Astrocyte (in vitro differentiated cells and primary cell): ENCODE results near the gene TENM3. TPM values are rescaled to one million over a fixed set of nuclear protein-coding genes. Genes with fewer than 3 reads are reported as not detected.

Experiments
- DNase-seq: peaks from one replicate; pipeline ENCODE4 v3.0.0-alpha.2; 2010; ENCODE audit warnings: low read depth
- FAIRE-seq: peaks from 2 replicates; lab custom pipeline; 2011; peaks lifted over from hg19 to GRCh38; lab: Jason Lieb, UNC
- H2AFZ ChIP-seq: 2 replicates; pipeline ENCODE4 v1.6.0; 2012; ENCODE audit warnings: low read depth, low read length, inconsistent platforms
- H3K27ac ChIP-seq: 2 replicates; pipeline ENCODE4 v1.5.1; 2011; ENCODE audit warnings: low read depth, low read length, inconsistent platforms
- H3K27me3 ChIP-seq: 2 replicates; pipeline ENCODE4 v1.6.0; 2011; ENCODE audit warnings: low read length, inconsistent platforms; ENCODE audit not compliant: insufficient read depth
- H3K36me3 ChIP-seq: 2 replicates; pipeline ENCODE4 v1.5.1; 2011; ENCODE audit warnings: low read length, inconsistent platforms; ENCODE audit not compliant: insufficient read depth
- H3K4me1 ChIP-seq: 2 replicates; pipeline ENCODE4 v1.5.1; 2011; ENCODE audit warnings: low read length, inconsistent platforms; ENCODE audit not compliant: insufficient read depth
- H3K4me2 ChIP-seq: 2 replicates; pipeline ENCODE4 v1.6.0; 2012; ENCODE audit warnings: low read length, inconsistent platforms
- H3K4me3 ChIP-seq: 2 replicates; pipeline ENCODE4 v1.5.1; 2011; ENCODE audit warnings: low read depth, mild to moderate bottlenecking, low read length, inconsistent platforms; ENCODE audit not compliant: insufficient read depth
- H3K79me2 ChIP-seq: 2 replicates; pipeline ENCODE4 v1.6.0; 2012; ENCODE audit warnings: mild to moderate bottlenecking, low read length, inconsistent platforms; ENCODE audit not compliant: insufficient read depth
- H3K9ac ChIP-seq: 2 replicates; pipeline ENCODE4 v1.6.0; 2012; ENCODE audit warnings: mild to moderate bottlenecking, low read length, inconsistent platforms
- H3K9me3 ChIP-seq: 2 replicates; pipeline ENCODE4 v1.5.1; 2012; ENCODE audit warnings: low read depth, mild to moderate bottlenecking, low read length, inconsistent platforms; ENCODE audit not compliant: insufficient read depth
- H4K20me1 ChIP-seq: 2 replicates; pipeline ENCODE4 v1.6.0; 2012; ENCODE audit warnings: low read length, inconsistent platforms; ENCODE audit not compliant: insufficient read depth
- H3K27ac Mint-ChIP-seq: one replicate; pipeline ENCODE4 v1.8.0; 2021; ENCODE audit warnings: mild to moderate bottlenecking, mixed read lengths; ENCODE audit not compliant: unreplicated experiment
- H3K27me3 Mint-ChIP-seq: one replicate; pipeline ENCODE4 v1.8.0; 2021; ENCODE audit warnings: low read depth, mixed read lengths; ENCODE audit not compliant: unreplicated experiment
- H3K36me3 Mint-ChIP-seq: one replicate; pipeline ENCODE4 v1.8.0; 2021; ENCODE audit warnings: low read depth, mixed read lengths; ENCODE audit not compliant: unreplicated experiment
- H3K4me1 Mint-ChIP-seq: one replicate; pipeline ENCODE4 v1.8.0; 2021; ENCODE audit warnings: low read depth, mixed read lengths; ENCODE audit not compliant: unreplicated experiment
- H3K4me3 Mint-ChIP-seq: one replicate; pipeline ENCODE4 v1.8.0; 2021; ENCODE audit warnings: mild to moderate bottlenecking, moderate library complexity, mixed read lengths; ENCODE audit not compliant: unreplicated experiment
- H3K9me3 Mint-ChIP-seq: one replicate; pipeline ENCODE4 v1.8.0; 2021; ENCODE audit warnings: mild to moderate bottlenecking, mixed read lengths; ENCODE audit not compliant: unreplicated experiment
- EZH2 ChIP-seq: IDR thresholded peaks from 2 replicates; pipeline ENCODE4 v1.6.1; 2012; ENCODE audit warnings: mild to moderate bottlenecking, low read length, inconsistent platforms; ENCODE audit not compliant: insufficient read depth
- total RNA-seq: library from RNA; stranded (reverse); gene quantifications from 2 replicates; pipeline ENCODE4 v1.2.1, GENCODE V29; 2021
- TF ChIP-seq, protein P1 (sequence below): IDR thresholded peaks from 2 replicates; pipeline ENCODE4 v1.5.1; 2011; ENCODE audit warnings: low read depth, mild to moderate bottlenecking, inconsistent platforms, low read length, moderate library complexity; ENCODE audit not compliant: insufficient read depth

TENM3 gene
- total RNA-seq, 1 donor from 2014 or later: 127 TPM

DNA sequence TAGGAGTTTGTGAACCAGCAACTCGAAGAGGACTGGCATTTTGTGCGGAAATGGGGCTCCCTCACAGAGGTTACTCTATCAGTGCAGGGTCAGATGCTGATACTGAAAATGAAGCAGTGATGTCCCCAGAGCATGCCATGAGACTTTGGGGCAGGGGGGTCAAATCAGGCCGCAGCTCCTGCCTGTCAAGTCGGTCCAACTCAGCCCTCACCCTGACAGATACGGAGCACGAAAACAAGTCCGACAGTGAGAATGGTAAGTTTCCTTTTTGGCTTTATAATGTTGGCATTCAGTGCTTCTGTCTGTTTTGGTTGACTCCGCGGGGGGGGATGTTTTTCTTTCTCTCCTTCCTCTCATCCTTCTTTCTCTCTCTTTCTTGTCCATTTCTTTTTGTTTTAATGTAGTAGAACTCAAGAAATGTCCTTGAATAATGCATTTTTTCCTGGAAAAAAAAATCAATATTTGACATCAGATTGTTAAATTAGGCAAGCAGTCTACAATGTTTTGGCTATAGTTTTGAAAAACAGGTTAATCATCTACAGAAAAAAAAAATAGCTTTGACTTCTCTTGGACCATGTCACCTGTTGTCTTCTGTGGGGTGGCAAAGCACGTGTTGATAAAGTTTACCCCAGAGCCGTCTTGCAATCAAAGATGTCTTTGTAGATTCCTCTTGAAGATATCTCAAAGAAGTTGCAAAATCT, 103.6 kb downstream of the TENM3 start:
- H3K4me1 Mint-ChIP-seq: peaks cover 4% of the 10 kb centered on the region
- H3K9me3 ChIP-seq: no peaks in the 10 kb centered on the region
- H3K9ac ChIP-seq: no peak overlapping the region
- no peak overlapping the region for H3K4me2 ChIP-seq
- no peaks in the 10 kb centered on the region for H3K9me3 Mint-ChIP-seq
- no peaks in the 10 kb centered on the region for H3K27me3 ChIP-seq
- peaks cover 2% of the 10 kb centered on the region for H3K36me3 ChIP-seq
- FAIRE-seq: no peak
- no peak overlapping the region for H3K27ac ChIP-seq
- no peak for DNase-seq
- no peaks in the 10 kb centered on the region for H4K20me1 ChIP-seq
- no peak overlapping the region for H3K27ac Mint-ChIP-seq
- no peak overlapping the region for H3K4me3 Mint-ChIP-seq
- no peaks in the 10 kb centered on the region for H3K79me2 ChIP-seq
- no peaks in the 10 kb centered on the region for H3K27me3 Mint-ChIP-seq
- TF ChIP-seq, protein P1, sequence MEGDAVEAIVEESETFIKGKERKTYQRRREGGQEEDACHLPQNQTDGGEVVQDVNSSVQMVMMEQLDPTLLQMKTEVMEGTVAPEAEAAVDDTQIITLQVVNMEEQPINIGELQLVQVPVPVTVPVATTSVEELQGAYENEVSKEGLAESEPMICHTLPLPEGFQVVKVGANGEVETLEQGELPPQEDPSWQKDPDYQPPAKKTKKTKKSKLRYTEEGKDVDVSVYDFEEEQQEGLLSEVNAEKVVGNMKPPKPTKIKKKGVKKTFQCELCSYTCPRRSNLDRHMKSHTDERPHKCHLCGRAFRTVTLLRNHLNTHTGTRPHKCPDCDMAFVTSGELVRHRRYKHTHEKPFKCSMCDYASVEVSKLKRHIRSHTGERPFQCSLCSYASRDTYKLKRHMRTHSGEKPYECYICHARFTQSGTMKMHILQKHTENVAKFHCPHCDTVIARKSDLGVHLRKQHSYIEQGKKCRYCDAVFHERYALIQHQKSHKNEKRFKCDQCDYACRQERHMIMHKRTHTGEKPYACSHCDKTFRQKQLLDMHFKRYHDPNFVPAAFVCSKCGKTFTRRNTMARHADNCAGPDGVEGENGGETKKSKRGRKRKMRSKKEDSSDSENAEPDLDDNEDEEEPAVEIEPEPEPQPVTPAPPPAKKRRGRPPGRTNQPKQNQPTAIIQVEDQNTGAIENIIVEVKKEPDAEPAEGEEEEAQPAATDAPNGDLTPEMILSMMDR: no peak
- no peak for TF ChIP-seq EZH2
- H3K36me3 Mint-ChIP-seq: peaks cover 2% of the 10 kb centered on the region
- no peak overlapping the region for H3K4me3 ChIP-seq
- no peak overlapping the region for H2AFZ ChIP-seq
- no peaks in the 10 kb centered on the region for H3K4me1 ChIP-seq

DNA sequence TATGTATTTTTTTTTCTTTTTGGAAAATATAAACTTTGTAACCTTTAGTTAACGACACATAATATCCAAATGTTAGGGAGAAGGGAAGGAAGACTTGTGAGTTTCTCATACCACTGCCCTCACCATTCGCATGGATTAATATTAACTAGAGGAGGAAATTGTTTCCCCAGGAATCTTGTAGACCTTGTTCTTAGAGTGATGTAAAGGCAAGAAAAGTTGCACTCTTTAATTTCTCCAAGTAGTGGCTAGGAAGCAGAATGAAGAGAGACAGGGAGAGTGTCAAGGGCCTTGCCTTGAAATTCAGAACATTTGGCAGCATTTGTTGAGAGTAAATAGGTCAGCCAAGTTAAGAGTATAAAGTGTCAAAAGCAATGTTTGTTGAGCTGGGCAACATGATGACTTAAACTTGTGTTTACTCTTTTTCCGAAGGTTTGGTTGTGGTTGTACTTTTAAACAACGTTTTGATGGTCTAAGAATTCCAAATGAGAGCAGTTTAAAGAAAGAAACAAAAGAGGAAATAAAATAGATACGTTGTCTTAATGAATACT, 105.7 kb downstream of the TENM3 start:
- H3K4me1 ChIP-seq: no peaks in the 10 kb centered on the region
- H2AFZ ChIP-seq: no peak overlapping the region
- H3K27ac ChIP-seq: no peak overlapping the region
- H3K27me3 ChIP-seq: no peaks in the 10 kb centered on the region
- FAIRE-seq (peak; percentile 9), DNase-seq (no peak)
- no peak overlapping the region for H3K4me2 ChIP-seq
- no peaks in the 10 kb centered on the region for H4K20me1 ChIP-seq
- H3K9me3 ChIP-seq: no peaks in the 10 kb centered on the region
- no peak overlapping the region for H3K27ac Mint-ChIP-seq
- H3K36me3 ChIP-seq: peaks cover 2% of the 10 kb centered on the region
- H3K4me1 Mint-ChIP-seq: peaks cover under 1% of the 10 kb centered on the region
- no peaks in the 10 kb centered on the region for H3K27me3 Mint-ChIP-seq
- H3K9ac ChIP-seq: no peak overlapping the region
- no peak overlapping the region for H3K4me3 ChIP-seq
- no peaks in the 10 kb centered on the region for H3K9me3 Mint-ChIP-seq
- no peaks in the 10 kb centered on the region for H3K79me2 ChIP-seq
- TF ChIP-seq EZH2: no peak
- TF ChIP-seq, protein P1: no peak
- peaks cover 2% of the 10 kb centered on the region for H3K36me3 Mint-ChIP-seq
- H3K4me3 Mint-ChIP-seq: no peak overlapping the region

DNA sequence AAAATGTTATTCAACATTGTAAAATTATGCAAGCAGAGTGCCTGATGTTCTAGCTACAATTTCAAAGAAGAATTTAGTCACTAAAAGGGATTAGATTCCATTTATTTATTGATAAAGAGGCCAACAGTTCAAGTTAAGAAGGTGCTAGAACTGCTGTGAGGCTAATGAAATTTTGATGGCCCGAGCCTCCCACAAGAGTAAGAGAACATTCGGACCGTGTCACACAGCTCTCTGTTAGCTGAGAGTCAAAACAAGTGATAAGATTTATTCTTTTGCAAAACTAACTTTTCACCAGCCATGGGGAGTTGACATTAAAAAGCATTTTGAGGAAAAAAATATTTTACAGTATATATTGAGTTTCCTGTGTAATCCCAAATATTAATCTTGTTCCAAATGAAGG, 106.8 kb downstream of the TENM3 start:
- no peaks in the 10 kb centered on the region for H3K79me2 ChIP-seq
- no peaks in the 10 kb centered on the region for H3K27me3 Mint-ChIP-seq
- H3K9me3 Mint-ChIP-seq: no peaks in the 10 kb centered on the region
- H2AFZ ChIP-seq: no peak overlapping the region
- no peaks in the 10 kb centered on the region for H3K4me1 Mint-ChIP-seq
- no peaks in the 10 kb centered on the region for H3K27me3 ChIP-seq
- no peak for DNase-seq
- H3K4me1 ChIP-seq: no peaks in the 10 kb centered on the region
- H3K27ac Mint-ChIP-seq: no peak overlapping the region
- peaks cover 2% of the 10 kb centered on the region for H3K36me3 ChIP-seq
- no peak overlapping the region for H3K27ac ChIP-seq
- H3K9me3 ChIP-seq: no peaks in the 10 kb centered on the region
- no peaks in the 10 kb centered on the region for H4K20me1 ChIP-seq
- no peak for FAIRE-seq
- H3K36me3 Mint-ChIP-seq: peaks cover 3% of the 10 kb centered on the region
- H3K4me3 Mint-ChIP-seq: no peak overlapping the region
- no peak for TF ChIP-seq EZH2
- TF ChIP-seq, protein P1: no peak
- no peak overlapping the region for H3K9ac ChIP-seq
- no peak overlapping the region for H3K4me2 ChIP-seq
- H3K4me3 ChIP-seq: no peak overlapping the region
